ENCODE results near the gene MEX3D.
"Not testable (repeated sequence)": the region's sequence is repeated elsewhere in the genome, so short reads cannot be mapped to it uniquely, and the experiment has no call there.

MEX3D gene

GRCh38 chr19:1535699-1536098, 32.4 kb downstream of the MEX3D start:
- not testable (repeated sequence) for DNase-seq (ENCODE audit: low read depth)

- no peak for DNase-seq (ENCODE audit: low read depth)
These were observed 33.2 kb downstream of the MEX3D start for GRCh38 chr19:1534972-1535371.

GRCh38 chr19:1533510-1534150, 34.5 kb downstream of the MEX3D start:
- DNase-seq (ENCODE audit: low read depth): no peak

- DNase-seq (ENCODE audit: low read depth): no peak
These were observed 36.1 kb downstream of the MEX3D start for GRCh38 chr19:1532003-1532402.

- DNase-seq (ENCODE audit: low read depth): no peak
These were observed 36.5 kb downstream of the MEX3D start for GRCh38 chr19:1531587-1531986.

GRCh38 chr19:1530856-1531255, 37.3 kb downstream of the MEX3D start:
- DNase-seq (ENCODE audit: low read depth): not testable (repeated sequence)

GRCh38 chr19:1529430-1529816, 38.7 kb downstream of the MEX3D start:
- DNase-seq (ENCODE audit: low read depth): no peak

GRCh38 chr19:1528596-1529429, 39.3 kb downstream of the MEX3D start:
- no peak for DNase-seq (ENCODE audit: low read depth)

GRCh38 chr19:1527650-1528309, 40.3 kb downstream of the MEX3D start:
- DNase-seq (ENCODE audit: low read depth): no peak

- DNase-seq (ENCODE audit: low read depth): no peak
These were observed 41.0 kb downstream of the MEX3D start for GRCh38 chr19:1526979-1527649.

GRCh38 chr19:1526066-1526778, 41.9 kb downstream of the MEX3D start:
- no peak for DNase-seq (ENCODE audit: low read depth)

GRCh38 chr19:1525343-1525742, 42.8 kb downstream of the MEX3D start:
- no peak for DNase-seq (ENCODE audit: low read depth)

- DNase-seq (ENCODE audit: low read depth): no peak
These were observed 43.2 kb downstream of the MEX3D start for GRCh38 chr19:1524972-1525325.

- DNase-seq (ENCODE audit: low read depth): no peak
These were observed 43.7 kb downstream of the MEX3D start for GRCh38 chr19:1524287-1524971.

- DNase-seq (ENCODE audit: low read depth): no peak
These were observed 44.5 kb downstream of the MEX3D start, which contains the start of gene PLK5 for GRCh38 chr19:1523412-1524286. PLK5 (plus strand) TSS chr19:1524077; CDS start chr19:1526997, 2,920 bp downstream.

- DNase-seq (ENCODE audit: low read depth): no peak
These were observed 45.3 kb downstream of the MEX3D start for GRCh38 chr19:1522838-1523237.

- no peak for DNase-seq (ENCODE audit: low read depth)
These were observed 46.1 kb downstream of the MEX3D start for GRCh38 chr19:1522061-1522460.

- DNase-seq (ENCODE audit: low read depth): no peak
These were observed 46.5 kb downstream of the MEX3D start for GRCh38 chr19:1521636-1522035.

GRCh38 chr19:1520203-1520780, 47.8 kb downstream of the MEX3D start:
- DNase-seq (ENCODE audit: low read depth): no peak

- DNase-seq (ENCODE audit: low read depth): not testable (repeated sequence)
These were observed 48.3 kb downstream of the MEX3D start for GRCh38 chr19:1519802-1520201.
